GM19351 (cell line): ENCODE data around the gene NELL2.
"Not testable (repeated sequence)": the region's sequence is repeated elsewhere in the genome, so short reads cannot be mapped to it uniquely, and the experiment has no call there.

Experiments used
- ATAC-seq: cut with Tn5 transposase; IDR thresholded peaks from one replicate; pipeline ENCODE4 v1.9.1; 2021; ENCODE audit warnings: mild to moderate bottlenecking, moderate library complexity; ENCODE audit not compliant: unreplicated experiment

The NELL2 gene

GRCh38 chr12:44847888-44848702 is 28.0 kb downstream of the NELL2 start:
- peak; percentile 81 for ATAC-seq

- ATAC-seq: peak; percentile 23
Observed at GRCh38 chr12:44847403-44847802, 28.7 kb downstream of the NELL2 start.

- no peak for ATAC-seq
Observed at GRCh38 chr12:44846826-44847225, 29.3 kb downstream of the NELL2 start.

- ATAC-seq: no peak
Observed at GRCh38 chr12:44842669-44843068, 33.4 kb downstream of the NELL2 start.

GRCh38 chr12:44839785-44840184 is 36.3 kb downstream of the NELL2 start:
- ATAC-seq: no peak

GRCh38 chr12:44837114-44837755 is 38.9 kb downstream of the NELL2 start:
- no peak for ATAC-seq

- ATAC-seq: no peak
Observed at GRCh38 chr12:44835641-44836379, 40.3 kb downstream of the NELL2 start.

GRCh38 chr12:44834996-44835395 is 41.1 kb downstream of the NELL2 start:
- not testable (repeated sequence) for ATAC-seq

- ATAC-seq: no peak
Observed at GRCh38 chr12:44833561-44833960, 42.6 kb downstream of the NELL2 start.

- no peak for ATAC-seq
Observed at GRCh38 chr12:44830566-44831055, 45.5 kb downstream of the NELL2 start.

- no peak for ATAC-seq
Observed at GRCh38 chr12:44829045-44829444, 47.1 kb downstream of the NELL2 start.

GRCh38 chr12:44827832-44828438 is 48.2 kb downstream of the NELL2 start:
- ATAC-seq: no peak

GRCh38 chr12:44821702-44822101 is 54.4 kb downstream of the NELL2 start:
- ATAC-seq: not testable (repeated sequence)

GRCh38 chr12:44819884-44820283 is 56.2 kb downstream of the NELL2 start:
- ATAC-seq: no peak

GRCh38 chr12:44817687-44818086 is 58.4 kb downstream of the NELL2 start:
- peak; percentile 63 for ATAC-seq

GRCh38 chr12:44816446-44817017 is 59.6 kb downstream of the NELL2 start:
- no peak for ATAC-seq

- peak; percentile 89 for ATAC-seq
Observed at GRCh38 chr12:44812062-44812461, 64.1 kb downstream of the NELL2 start.

GRCh38 chr12:44804068-44804467 is 72.0 kb downstream of the NELL2 start:
- ATAC-seq: no peak

GRCh38 chr12:44795970-44796369 is 80.1 kb downstream of the NELL2 start:
- no peak for ATAC-seq

- no peak for ATAC-seq
Observed at GRCh38 chr12:44788731-44789130, 87.4 kb downstream of the NELL2 start.
